Measurements from ENCODE around the gene LCP2. TPM values are rescaled to one million over a fixed set of nuclear protein-coding genes. Genes with fewer than 3 reads are reported as not detected.

The LCP2 gene
- total and polyA plus RNA-seq, 2 of the 8 experiments (the other 6 are each of a cell fraction or from before 2014, with no cell fraction given), result 0.26 to 0.33 TPM

GRCh38 chr5:170285181-170285580, 12.4 kb downstream of the LCP2 start:
- H3K23me2 ChIP-seq (ENCODE audit: low read depth, low read length), result no peaks in the 10 kb centered on the region
- no peak overlapping the region for H3K4ac ChIP-seq (replicated peaks; ENCODE audit: insufficient read length, low read depth, low read length)
- H3K79me2 ChIP-seq (ENCODE audit: control insufficient read depth in 1 of 2, insufficient read depth in 2 of 2, low read length in 2 of 2), result no peaks in the 10 kb centered on the region
- no peak overlapping the region for H3K14ac ChIP-seq (ENCODE audit: insufficient read length)
- no peak overlapping the region for H3K27ac ChIP-seq (ENCODE audit: low read depth, low read length)
- H3K79me1 ChIP-seq (ENCODE audit: low read depth, low read length), result no peaks in the 10 kb centered on the region
- no peaks in the 10 kb centered on the region for H3K27me3 ChIP-seq (replicated peaks in 1 of 4; ENCODE audit: control insufficient read depth in 3 of 4, extremely low read depth in 1 of 4, insufficient read depth in 3 of 4, low read length in 3 of 4)
- ChIA-PET CTCF (ENCODE audit: partially characterized antibody) (no interaction called here), POLR2A (ENCODE audit: partially characterized antibody) (no interaction called here)
- H2BK5ac ChIP-seq (ENCODE audit: low read depth, low read length), result no peak overlapping the region
- H2BK12ac ChIP-seq (ENCODE audit: low read depth, low read length), result no peak overlapping the region
- no peak overlapping the region for H3K18ac ChIP-seq (ENCODE audit: extremely low read depth, low read length)
- H3K4me1 ChIP-seq (replicated peaks in 1 of 4; ENCODE audit: control insufficient read depth in 3 of 4, insufficient read depth in 4 of 4, low read length in 3 of 4), result peaks cover 2 to 9% (median 3%) of the 10 kb centered on the region in 4 experiments; a peak in 5 of 7 replicates
- no peak overlapping the region for H2AK5ac ChIP-seq (ENCODE audit: low read depth, low read length)
- DNase-seq (ENCODE audit: low read depth in 1 of 2, low spot score in 2 of 2) (no peak), FAIRE-seq (no peak)
- no peak overlapping the region for H2BK15ac ChIP-seq (ENCODE audit: low read length)
- H3K4me2 ChIP-seq (ENCODE audit: insufficient read depth in 1 of 2, low read depth in 2 of 2, low read length in 2 of 2), result no peak overlapping the region
- no peak overlapping the region for H3K23ac ChIP-seq (ENCODE audit: insufficient read length)
- no peak overlapping the region for H2AFZ ChIP-seq (ENCODE audit: low read length)
- no peaks in the 10 kb centered on the region for H4K20me1 ChIP-seq (replicated peaks in 1 of 2; ENCODE audit: control insufficient read depth in 1 of 2, insufficient read depth in 2 of 2, low read length in 2 of 2)
- no peak overlapping the region for H4K91ac ChIP-seq (replicated peaks; ENCODE audit: insufficient read length, low read length)
- TF ChIP-seq GABPA (IDR thresholded peaks at IDR 0.05; ENCODE audit: borderline replicate concordance, insufficient read depth, low read length), result no peak
- no peak for TF ChIP-seq GTF2F1 (IDR thresholded peaks at IDR 0.05; ENCODE audit: borderline replicate concordance, low read depth, low read length)
- no peak for TF ChIP-seq SIX5 (IDR thresholded peaks at IDR 0.05; ENCODE audit: low read depth, low read length)
- TF ChIP-seq SP2 (IDR thresholded peaks at IDR 0.05; ENCODE audit: low read length), result no peak
- no peak for TF ChIP-seq ASH2L (IDR thresholded peaks at IDR 0.05; ENCODE audit: low read length)
- TF ChIP-seq MAFK (IDR thresholded peaks at IDR 0.05; ENCODE audit: low read depth, low read length), result no peak
- H3K36me3 ChIP-seq (ENCODE audit: control insufficient read depth in 2 of 4, insufficient read depth in 4 of 4, low read length in 3 of 4), result no peaks in the 10 kb centered on the region
- H4K5ac ChIP-seq (ENCODE audit: insufficient read length, low read depth, low read length), result no peak overlapping the region
- H3K9ac ChIP-seq (replicated peaks in 1 of 4; ENCODE audit: extremely low read depth in 1 of 4, low read depth in 3 of 4, low read length in 3 of 4), result no peak overlapping the region
- H3K4me3 ChIP-seq (ENCODE audit: extremely low read depth in 1 of 4, insufficient read depth in 2 of 4, low read depth in 3 of 4, low read length in 4 of 4), result no peak overlapping the region
- H2BK20ac ChIP-seq (ENCODE audit: low read length), result 0 out of 2 replicates have a peak overlapping the region, but pooled peaks have one; percentile 8
- no peak overlapping the region for H2BK120ac ChIP-seq (replicated peaks; ENCODE audit: low read depth, low read length)
- H3K9me3 ChIP-seq (ENCODE audit: insufficient read depth in 2 of 2, low read depth in 1 of 2, low read length in 1 of 2), result peaks cover 13 to 15% of the 10 kb centered on the region in 2 experiments; a peak in 3 of 4 replicates
- no peak overlapping the region for H3K56ac ChIP-seq (replicated peaks; ENCODE audit: insufficient read length, low read depth, low read length)
- no peak overlapping the region for H4K8ac ChIP-seq (ENCODE audit: extremely low read depth, insufficient read depth, low read length)

All from H1 (cell line).